Activated CD8-positive, alpha-beta T cell treated with anti-CD3 and anti-CD28 coated beads, Interleukin-2, amount 10 ng/mL, durations not matched to agents 7 days and 5 days (primary cell): ENCODE measurements around the gene GJD3. TPM values are rescaled to one million over a fixed set of nuclear protein-coding genes. Genes with fewer than 3 reads are reported as not detected.
"Not testable (repeated sequence)": the region's sequence is repeated elsewhere in the genome, so short reads cannot be mapped to it uniquely, and the experiment has no call there.

ENCODE experiments used
- ATAC-seq: fragments of 150-1000 bp; cut with Tn5 transposase; one replicate; pipeline ENCODE4 v1.10.0; 2021; ENCODE audit warnings: moderate library complexity
- CTCF ChIA-PET: fragments of 350-600 bp; sonication (Branson Sonifier 250); formaldehyde crosslinking; loops from one replicate; lab custom pipeline; 2021; ENCODE audit warnings: antibody characterized with exemption; lab: Charles Lee
- POLR2A ChIA-PET: fragments of 350-600 bp; sonication (Branson Sonifier 250); formaldehyde crosslinking; loops from one replicate; lab custom pipeline; 2021; ENCODE audit warnings: antibody characterized with exemption; lab: Charles Lee
- DNase-seq: peaks from one replicate; pipeline ENCODE4 v3.0.0-alpha.2; 2020
- H3K27ac Mint-ChIP-seq: one replicate; pipeline ENCODE4 v1.8.0; 2021; ENCODE audit warnings: mild to moderate bottlenecking, mixed read lengths
- H3K27me3 Mint-ChIP-seq: one replicate; pipeline ENCODE4 v1.8.0; 2021; ENCODE audit warnings: low read depth, mixed read lengths
- H3K36me3 Mint-ChIP-seq: one replicate; pipeline ENCODE4 v1.8.0; 2021; ENCODE audit warnings: low read depth, mixed read lengths
- H3K4me1 Mint-ChIP-seq: one replicate; pipeline ENCODE4 v1.8.0; 2021; ENCODE audit warnings: low read depth, mixed read lengths
- H3K4me3 Mint-ChIP-seq: one replicate; pipeline ENCODE4 v1.8.0; 2021; ENCODE audit warnings: mild to moderate bottlenecking, mixed read lengths
- H3K9me3 Mint-ChIP-seq: one replicate; pipeline ENCODE4 v1.8.0; 2022; ENCODE audit warnings: mixed read lengths; ENCODE audit not compliant: insufficient read depth
- total RNA-seq, 2 experiments: library from RNA; stranded (reverse); gene quantifications; one replicate each; pipeline ENCODE4 v1.2.3, GENCODE V29; 2021

Gene GJD3, protein sequence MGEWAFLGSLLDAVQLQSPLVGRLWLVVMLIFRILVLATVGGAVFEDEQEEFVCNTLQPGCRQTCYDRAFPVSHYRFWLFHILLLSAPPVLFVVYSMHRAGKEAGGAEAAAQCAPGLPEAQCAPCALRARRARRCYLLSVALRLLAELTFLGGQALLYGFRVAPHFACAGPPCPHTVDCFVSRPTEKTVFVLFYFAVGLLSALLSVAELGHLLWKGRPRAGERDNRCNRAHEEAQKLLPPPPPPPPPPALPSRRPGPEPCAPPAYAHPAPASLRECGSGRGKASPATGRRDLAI
- total RNA-seq = under 1 TPM in 1 of 2 experiments, not detected in 1; 0.29 TPM

- ChIA-PET CTCF (interaction anchor here (0.5 to 14.0 kb wide), 7 partner anchors 10 to 184 kb away, joined by 3 to 187 read pairs (median 4); no protein-coding TSS in a partner anchor), POLR2A (interaction anchor here (1.4 kb wide), 1 partner anchor 171 kb away, joined by 4 read pairs; no protein-coding TSS in a partner anchor)
- H3K9me3 Mint-ChIP-seq = no peaks in the 10 kb centered on the region
- ATAC-seq = no peak
- peaks cover 2% of the 10 kb centered on the region for H3K36me3 Mint-ChIP-seq
- DNase-seq = no peak
- no peak within 1 kb of the TSS for H3K27ac Mint-ChIP-seq
- H3K4me3 Mint-ChIP-seq = peak within 1 kb of the TSS; percentile 72
- H3K4me1 Mint-ChIP-seq = peaks cover 35% of the 10 kb centered on the region
- peaks cover 13% of the 10 kb centered on the region for H3K27me3 Mint-ChIP-seq
Measured at GRCh38 chr17:40364121-40364861, at the start of gene GJD3. TSS of gene GJD3 (minus strand) at chr17:40364737. CDS start at chr17:40363815, 922 bp downstream.

DNA sequence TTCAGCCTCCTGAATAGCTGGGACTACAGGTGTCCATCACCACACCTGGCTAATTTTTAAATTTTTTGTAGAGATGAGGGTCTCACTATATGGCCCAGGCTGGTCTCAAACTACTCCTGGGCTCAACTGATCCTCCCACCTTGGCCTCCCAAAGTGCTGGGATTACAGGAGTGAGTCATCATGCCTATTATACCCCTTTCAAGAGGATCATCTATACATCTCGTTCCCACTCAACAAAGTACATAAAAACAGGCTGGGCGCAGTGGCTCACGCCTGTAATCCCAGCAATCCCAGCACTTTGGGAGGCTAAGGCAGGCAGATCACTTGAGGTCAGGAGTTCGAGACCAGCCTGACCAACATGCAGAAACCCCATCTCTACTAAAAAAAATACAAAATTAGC lies 49.8 kb upstream of the GJD3 start:
- CTCF ChIA-PET = interaction anchor here (0.9 to 6.6 kb wide), 11 partner anchors 8 to 125 kb away, joined by 3 to 122 read pairs (median 4); partner anchors contain the start of gene IGFBP4
- POLR2A ChIA-PET = interaction anchor here (1.0 to 4.1 kb wide), 2 partner anchors 12 to 119 kb away, joined by 4 to 67 read pairs; no protein-coding TSS in a partner anchor
- H3K4me3 Mint-ChIP-seq, ATAC-seq, H3K27ac Mint-ChIP-seq, H3K27me3 Mint-ChIP-seq, H3K9me3 Mint-ChIP-seq, DNase-seq: not testable (repeated sequence)
- peaks cover 71% of the 10 kb centered on the region for H3K36me3 Mint-ChIP-seq
- H3K4me1 Mint-ChIP-seq = peaks cover 55% of the 10 kb centered on the region

GRCh38 chr17:40412880-40413279 lies 48.3 kb upstream of the GJD3 start:
- DNase-seq (no peak), ATAC-seq (no peak)
- Mint-ChIP-seq H3K4me1 (peaks cover 43% of the 10 kb centered on the region), H3K27ac (peak overlapping the region; percentile 43), H3K27me3 (no peaks in the 10 kb centered on the region), H3K36me3 (peaks cover 74% of the 10 kb centered on the region), H3K4me3 (no peak overlapping the region), H3K9me3 (no peaks in the 10 kb centered on the region)
- ChIA-PET CTCF (interaction anchor here (0.8 to 3.6 kb wide), 9 partner anchors 11 to 147 kb away, joined by 3 to 38 read pairs (median 4); no protein-coding TSS in a partner anchor), POLR2A (interaction anchor here (0.6 to 1.1 kb wide), 3 partner anchors 32 to 147 kb away, joined by 3 to 4 read pairs (median 3); no protein-coding TSS in a partner anchor)

GRCh38 chr17:40411821-40412220 lies 47.3 kb upstream of the GJD3 start:
- ChIA-PET POLR2A (interaction anchor here (1.1 kb wide), 1 partner anchor 148 kb away, joined by 3 read pairs; no protein-coding TSS in a partner anchor), CTCF (interaction anchor here (0.7 to 3.6 kb wide), 10 partner anchors 10 to 148 kb away, joined by 3 to 38 read pairs (median 5); no protein-coding TSS in a partner anchor)
- no peaks in the 10 kb centered on the region for H3K9me3 Mint-ChIP-seq
- H3K4me3 Mint-ChIP-seq = no peak overlapping the region
- DNase-seq (no peak), ATAC-seq (no peak)
- peaks cover 48% of the 10 kb centered on the region for H3K4me1 Mint-ChIP-seq
- H3K27me3 Mint-ChIP-seq = no peaks in the 10 kb centered on the region
- peaks cover 75% of the 10 kb centered on the region for H3K36me3 Mint-ChIP-seq
- H3K27ac Mint-ChIP-seq = no peak overlapping the region

DNA sequence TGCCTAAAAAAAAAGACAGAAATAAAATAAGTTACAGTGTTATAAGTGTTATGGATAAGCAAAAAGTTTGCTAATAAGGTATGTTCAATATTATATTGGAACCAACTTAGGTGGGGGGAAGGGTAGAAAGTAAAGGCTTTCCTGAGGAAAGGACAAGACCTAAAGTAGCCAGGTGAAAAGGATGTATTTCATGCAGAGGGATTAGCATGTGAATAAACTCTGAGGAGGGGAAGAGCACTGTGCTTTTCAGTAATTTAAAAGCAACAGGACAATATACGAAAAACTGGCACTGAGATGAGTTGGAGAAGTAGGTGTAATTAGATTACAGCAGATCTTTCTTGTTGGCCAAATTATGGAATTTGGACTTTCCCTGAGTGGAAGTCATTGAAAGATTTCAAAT lies 45.5 kb upstream of the GJD3 start:
- peaks cover 41% of the 10 kb centered on the region for H3K4me1 Mint-ChIP-seq
- H3K27ac Mint-ChIP-seq = peak overlapping the region; percentile 27
- ChIA-PET POLR2A (interaction anchor here (1.1 to 1.2 kb wide), 2 partner anchors 17 to 20 kb away, joined by 3 to 5 read pairs; no protein-coding TSS in a partner anchor), CTCF (interaction anchor here (1.0 to 3.6 kb wide), 10 partner anchors 8 to 139 kb away, joined by 3 to 38 read pairs (median 6); no protein-coding TSS in a partner anchor)
- no peak overlapping the region for H3K4me3 Mint-ChIP-seq
- DNase-seq = no peak
- no peaks in the 10 kb centered on the region for H3K27me3 Mint-ChIP-seq
- no peak for ATAC-seq
- H3K9me3 Mint-ChIP-seq = no peaks in the 10 kb centered on the region
- H3K36me3 Mint-ChIP-seq = peaks cover 70% of the 10 kb centered on the region

GRCh38 chr17:40409540-40409939 lies 45.0 kb upstream of the GJD3 start:
- H3K9me3 Mint-ChIP-seq, ATAC-seq, H3K27me3 Mint-ChIP-seq, H3K27ac Mint-ChIP-seq, H3K4me3 Mint-ChIP-seq, DNase-seq: not testable (repeated sequence)
- Mint-ChIP-seq H3K36me3 (peaks cover 74% of the 10 kb centered on the region), H3K4me1 (peaks cover 42% of the 10 kb centered on the region)
- POLR2A ChIA-PET = interaction anchor here (1.2 kb wide), 1 partner anchor 123 kb away, joined by 3 read pairs; no protein-coding TSS in a partner anchor
- CTCF ChIA-PET = interaction anchor here (1.4 kb wide), 1 partner anchor 17 kb away, joined by 3 read pairs; no protein-coding TSS in a partner anchor

DNA sequence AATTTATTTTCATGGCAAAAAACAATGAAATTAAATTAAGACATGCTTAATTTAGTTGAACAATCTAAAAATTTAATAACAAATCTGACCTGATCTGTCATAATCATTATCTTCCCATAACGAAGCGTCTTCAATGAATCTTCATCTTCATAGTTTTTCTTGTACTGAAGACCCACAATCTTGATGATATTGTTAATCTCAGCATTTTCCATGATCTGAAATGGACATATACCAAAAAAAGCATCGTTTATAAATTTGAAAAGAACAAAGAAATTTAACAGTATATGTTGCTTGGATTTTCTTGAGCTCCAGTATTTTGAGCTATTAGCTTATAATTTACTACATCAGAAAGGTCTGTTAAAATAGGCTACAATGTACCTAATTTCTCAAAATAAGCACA lies 42.9 kb upstream of the GJD3 start:
- ChIA-PET CTCF (interaction anchor here (0.8 to 3.4 kb wide), 6 partner anchors 9 to 125 kb away, joined by 3 to 18 read pairs (median 4); partner anchors contain the start of gene TOP2A), POLR2A (interaction anchor here (0.6 to 1.2 kb wide), 2 partner anchors 15 to 121 kb away, joined by 3 read pairs; no protein-coding TSS in a partner anchor)
- DNase-seq = no peak

DNA sequence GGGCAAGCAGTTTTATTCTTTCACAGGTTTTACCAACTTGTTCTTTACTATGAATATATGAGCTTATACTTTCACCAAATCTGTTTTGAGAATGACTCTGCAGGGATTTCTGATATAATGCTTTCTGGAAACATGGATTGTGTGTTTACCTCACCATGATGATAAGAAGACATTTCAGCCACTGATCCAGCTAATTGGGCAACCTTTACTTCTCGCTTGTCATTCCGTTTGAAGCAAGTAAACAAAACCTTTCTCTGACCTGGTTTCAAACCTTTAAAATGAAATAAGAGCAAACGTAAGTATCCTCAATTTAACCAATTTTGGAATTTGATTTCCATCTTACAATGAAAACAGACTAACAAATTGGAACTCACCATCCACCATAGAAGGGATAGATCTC lies 39.5 kb upstream of the GJD3 start:
- H3K27me3 Mint-ChIP-seq = no peaks in the 10 kb centered on the region
- no peak for DNase-seq
- CTCF ChIA-PET = interaction anchor here (2.0 to 5.0 kb wide), 2 partner anchors 11 to 129 kb away, joined by 6 to 42 read pairs; no protein-coding TSS in a partner anchor
- POLR2A ChIA-PET = interaction anchor here (1.1 kb wide), 1 partner anchor 129 kb away, joined by 4 read pairs; no protein-coding TSS in a partner anchor
- H3K36me3 Mint-ChIP-seq = peaks cover 80% of the 10 kb centered on the region
- H3K27ac Mint-ChIP-seq = no peak overlapping the region
- H3K4me3 Mint-ChIP-seq = no peak overlapping the region
- peaks cover 34% of the 10 kb centered on the region for H3K4me1 Mint-ChIP-seq
- no peaks in the 10 kb centered on the region for H3K9me3 Mint-ChIP-seq
- no peak for ATAC-seq

More for the DNA sequence above, 42.9 kb upstream of the GJD3 start:
- H3K4me1 Mint-ChIP-seq = peaks cover 39% of the 10 kb centered on the region
- no peak overlapping the region for H3K4me3 Mint-ChIP-seq
- H3K9me3 Mint-ChIP-seq = no peaks in the 10 kb centered on the region
- no peak for ATAC-seq
- no peaks in the 10 kb centered on the region for H3K27me3 Mint-ChIP-seq
- no peak overlapping the region for H3K27ac Mint-ChIP-seq
- peaks cover 76% of the 10 kb centered on the region for H3K36me3 Mint-ChIP-seq

- H3K27ac Mint-ChIP-seq = peak overlapping the region; percentile 56
- POLR2A ChIA-PET = interaction anchor here (0.7 to 2.1 kb wide), 4 partner anchors 11 to 161 kb away, joined by 3 to 5 read pairs (median 4); partner anchors contain the start of gene TOP2A
- H3K27me3 Mint-ChIP-seq = no peaks in the 10 kb centered on the region
- no peak for ATAC-seq
- H3K36me3 Mint-ChIP-seq = peaks cover 86% of the 10 kb centered on the region
- CTCF ChIA-PET = interaction anchor here (0.7 to 5.0 kb wide), 8 partner anchors 9 to 131 kb away, joined by 3 to 42 read pairs (median 6); no protein-coding TSS in a partner anchor
- H3K9me3 Mint-ChIP-seq = no peaks in the 10 kb centered on the region
- no peak for DNase-seq
- peaks cover 36% of the 10 kb centered on the region for H3K4me1 Mint-ChIP-seq
- no peak overlapping the region for H3K4me3 Mint-ChIP-seq
Measured at GRCh38 chr17:40402668-40403067, 38.1 kb upstream of the GJD3 start.

GRCh38 chr17:40399185-40399584 lies 34.6 kb upstream of the GJD3 start:
- H3K4me3 Mint-ChIP-seq = no peak overlapping the region
- ATAC-seq (peak; percentile 67), DNase-seq (no peak)
- H3K27ac Mint-ChIP-seq = no peak overlapping the region
- H3K36me3 Mint-ChIP-seq = peaks cover 78% of the 10 kb centered on the region
- H3K27me3 Mint-ChIP-seq = no peaks in the 10 kb centered on the region
- ChIA-PET POLR2A (no interaction called here), CTCF (interaction anchor here (0.7 to 5.0 kb wide), 14 partner anchors 9 to 930 kb away, joined by 3 to 42 read pairs (median 4); partner anchors contain the start of genes GJD3 and TOP2A)
- no peaks in the 10 kb centered on the region for H3K9me3 Mint-ChIP-seq
- peaks cover 24% of the 10 kb centered on the region for H3K4me1 Mint-ChIP-seq
